DND-41 (cell line): ENCODE measurements around the gene IFT43.

Source experiments
- EZH2 ChIP-seq: IDR thresholded peaks from 3 replicates; pipeline ENCODE4 v1.6.1; 2012; ENCODE audit warnings: borderline replicate concordance, low read depth, mild to moderate bottlenecking, moderate library complexity, low read length, inconsistent platforms; ENCODE audit not compliant: severe bottlenecking
- TF ChIP-seq, protein P1 (sequence below): IDR thresholded peaks from 2 replicates; pipeline ENCODE4 v1.5.1; 2012; ENCODE audit warnings: borderline replicate concordance, low read length, moderate library complexity, mild to moderate bottlenecking; ENCODE audit not compliant: poor library complexity, severe bottlenecking; ENCODE audit errors: extremely low read depth

- TF ChIP-seq, protein P1, sequence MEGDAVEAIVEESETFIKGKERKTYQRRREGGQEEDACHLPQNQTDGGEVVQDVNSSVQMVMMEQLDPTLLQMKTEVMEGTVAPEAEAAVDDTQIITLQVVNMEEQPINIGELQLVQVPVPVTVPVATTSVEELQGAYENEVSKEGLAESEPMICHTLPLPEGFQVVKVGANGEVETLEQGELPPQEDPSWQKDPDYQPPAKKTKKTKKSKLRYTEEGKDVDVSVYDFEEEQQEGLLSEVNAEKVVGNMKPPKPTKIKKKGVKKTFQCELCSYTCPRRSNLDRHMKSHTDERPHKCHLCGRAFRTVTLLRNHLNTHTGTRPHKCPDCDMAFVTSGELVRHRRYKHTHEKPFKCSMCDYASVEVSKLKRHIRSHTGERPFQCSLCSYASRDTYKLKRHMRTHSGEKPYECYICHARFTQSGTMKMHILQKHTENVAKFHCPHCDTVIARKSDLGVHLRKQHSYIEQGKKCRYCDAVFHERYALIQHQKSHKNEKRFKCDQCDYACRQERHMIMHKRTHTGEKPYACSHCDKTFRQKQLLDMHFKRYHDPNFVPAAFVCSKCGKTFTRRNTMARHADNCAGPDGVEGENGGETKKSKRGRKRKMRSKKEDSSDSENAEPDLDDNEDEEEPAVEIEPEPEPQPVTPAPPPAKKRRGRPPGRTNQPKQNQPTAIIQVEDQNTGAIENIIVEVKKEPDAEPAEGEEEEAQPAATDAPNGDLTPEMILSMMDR, result no peak
- TF ChIP-seq EZH2, result no peak
Measured at GRCh38 chr14:75972801-75973421, 12.7 kb upstream of the IFT43 start.
